Globus pallidus (tissue), 1 donor: ENCODE results near the gene KIAA1217.

ENCODE experiments used
- DNase-seq: peaks from one replicate; pipeline ENCODE4 v3.0.0-alpha.2; 2015; ENCODE audit warnings: low spot score

KIAA1217 gene

DNA sequence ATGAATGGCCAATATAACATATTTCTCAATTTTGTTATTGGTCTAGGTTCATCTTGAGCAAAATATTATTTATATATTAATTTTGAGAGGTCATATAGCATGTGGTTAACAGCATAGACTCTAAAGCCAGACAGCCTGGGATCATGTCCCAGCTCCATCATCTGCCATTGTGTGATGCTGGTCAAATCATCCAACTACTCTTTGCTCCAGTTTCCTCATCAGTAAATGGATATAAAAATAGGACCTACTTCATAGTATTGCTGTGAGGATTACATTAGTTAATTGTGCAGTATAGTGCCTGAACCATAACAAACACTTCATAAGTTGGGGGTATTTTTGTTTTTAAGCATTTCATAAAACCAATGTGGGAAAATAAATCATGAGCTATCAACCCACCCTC is 199.0 kb downstream of the KIAA1217 start:
- no peak for DNase-seq

DNA sequence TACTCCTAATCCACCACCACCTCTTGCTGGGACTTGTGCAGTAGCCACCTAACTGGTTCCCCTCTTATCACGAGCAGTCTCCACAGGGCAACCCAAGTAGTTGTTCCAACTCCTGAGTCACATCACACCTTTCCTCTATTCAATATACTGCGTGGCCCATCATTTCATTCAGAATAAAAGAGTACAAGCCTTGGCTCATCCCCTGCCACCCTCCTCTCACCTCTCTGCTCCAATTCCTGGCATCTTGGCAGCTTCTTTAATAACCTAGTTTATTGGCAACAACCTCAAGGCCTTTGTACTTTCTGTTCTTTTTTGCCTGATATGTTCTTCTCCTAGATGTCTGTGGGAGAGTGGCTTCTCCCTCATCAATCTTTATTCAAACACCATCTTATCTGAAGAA is 199.4 kb downstream of the KIAA1217 start:
- DNase-seq = no peak

DNA sequence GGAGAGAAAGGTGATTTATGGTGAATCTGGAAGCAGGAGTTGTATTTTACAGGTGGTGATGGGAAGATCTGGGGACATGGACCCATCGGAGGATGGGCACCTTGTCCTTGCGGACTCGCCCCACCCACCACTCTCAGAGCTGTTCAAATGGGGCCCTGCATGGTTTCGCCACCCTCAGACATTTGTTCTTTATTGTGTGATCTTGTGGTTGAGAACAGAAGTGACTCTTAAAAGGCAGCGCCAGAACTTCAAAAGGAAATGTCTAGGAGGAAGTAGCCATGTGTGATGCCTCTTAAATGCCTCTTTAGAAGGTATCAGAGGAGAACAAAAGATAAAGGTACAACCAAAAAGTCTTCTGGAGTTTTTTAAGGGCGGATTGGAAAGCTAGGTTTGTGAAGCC is 205.7 kb downstream of the KIAA1217 start:
- no peak for DNase-seq

DNA sequence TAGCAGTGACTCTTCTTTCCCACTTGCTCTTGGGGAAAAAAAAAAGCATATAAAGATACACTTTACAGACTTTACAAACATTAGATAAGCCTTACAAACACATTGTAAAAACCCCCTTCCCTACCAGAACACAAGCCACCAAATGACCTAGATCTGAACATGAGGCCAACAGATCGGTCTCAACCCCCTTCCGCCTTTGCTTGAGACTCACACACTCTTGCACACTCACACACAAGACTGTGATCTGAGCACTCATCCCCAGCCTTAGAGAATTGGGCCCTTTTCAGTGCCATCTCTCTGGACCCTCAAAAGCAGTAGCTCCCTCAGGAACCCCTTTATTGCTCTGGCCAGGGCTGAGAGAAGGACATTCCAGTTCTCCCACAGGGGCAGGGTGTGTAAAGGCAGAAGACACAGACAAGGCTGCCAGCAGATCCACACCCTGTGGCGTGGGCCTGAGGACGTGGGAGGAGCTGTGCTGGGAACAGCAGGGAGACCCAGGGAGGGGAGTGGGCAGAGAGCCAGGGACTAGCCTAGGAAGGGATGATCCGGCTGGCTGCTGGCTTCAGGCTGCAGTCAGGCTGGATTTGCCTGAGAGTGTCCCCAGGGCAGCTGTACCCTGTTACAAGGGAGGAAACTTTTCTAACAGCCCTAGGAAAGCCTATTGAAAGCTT is 206.7 kb downstream of the KIAA1217 start:
- peak; percentile 2 for DNase-seq

DNA sequence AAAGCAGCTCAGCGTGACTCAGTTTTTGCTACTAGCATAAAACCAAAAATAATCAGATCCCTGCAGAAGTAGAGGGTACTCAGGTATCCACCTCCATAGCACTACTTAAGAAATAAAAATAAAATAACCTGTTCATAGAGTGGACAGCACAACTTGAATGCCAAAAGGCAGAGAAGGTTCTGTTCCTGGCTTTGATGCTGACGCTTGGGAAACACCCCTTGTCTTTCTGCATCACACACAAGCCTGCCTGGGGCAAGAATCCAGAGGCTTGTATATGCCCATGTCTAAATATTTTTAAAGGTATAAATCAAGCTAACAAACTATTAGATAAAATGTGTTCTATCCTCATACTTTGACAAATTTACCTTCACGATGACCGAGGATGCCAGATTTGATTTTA is 207.3 kb downstream of the KIAA1217 start:
- DNase-seq = no peak

DNA sequence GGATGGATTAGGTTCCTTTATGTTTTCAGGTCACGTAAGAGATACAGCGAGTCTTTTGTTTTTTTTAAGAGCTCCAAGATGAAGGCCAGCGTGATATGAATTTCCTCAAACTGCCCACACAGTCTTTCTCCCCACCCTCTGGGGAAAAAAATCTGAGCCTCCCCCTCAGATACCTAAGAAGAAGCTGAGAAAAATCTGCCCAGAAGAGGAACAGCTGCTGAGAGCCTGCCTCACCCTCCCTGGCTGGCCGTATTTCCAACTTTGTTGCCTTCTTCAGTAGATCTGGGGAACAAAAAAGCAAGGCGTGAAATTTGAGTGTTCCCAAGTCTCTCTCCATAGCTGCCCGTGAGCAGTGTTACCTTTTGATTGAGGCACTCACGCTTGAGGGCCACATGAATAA is 208.1 kb downstream of the KIAA1217 start:
- DNase-seq = no peak

DNA sequence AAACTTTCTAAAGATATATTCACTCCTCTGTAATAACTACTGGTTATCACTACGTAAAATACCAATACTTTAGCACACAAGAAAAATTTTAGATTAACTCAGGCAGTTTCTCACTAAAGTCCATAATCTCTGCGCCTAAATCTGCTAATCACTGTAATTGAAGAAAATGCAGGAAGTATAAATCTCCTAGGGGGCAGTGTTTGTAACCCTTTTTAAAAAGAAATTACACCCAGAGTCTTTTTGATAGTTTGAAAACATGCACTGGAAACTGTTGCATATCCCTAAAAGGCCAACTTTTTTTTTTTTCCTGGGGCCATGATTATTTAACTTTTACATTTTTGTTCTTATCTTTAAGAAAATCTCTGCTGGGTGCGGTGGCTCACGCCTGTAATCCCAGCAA is 209.6 kb downstream of the KIAA1217 start:
- no peak for DNase-seq

DNA sequence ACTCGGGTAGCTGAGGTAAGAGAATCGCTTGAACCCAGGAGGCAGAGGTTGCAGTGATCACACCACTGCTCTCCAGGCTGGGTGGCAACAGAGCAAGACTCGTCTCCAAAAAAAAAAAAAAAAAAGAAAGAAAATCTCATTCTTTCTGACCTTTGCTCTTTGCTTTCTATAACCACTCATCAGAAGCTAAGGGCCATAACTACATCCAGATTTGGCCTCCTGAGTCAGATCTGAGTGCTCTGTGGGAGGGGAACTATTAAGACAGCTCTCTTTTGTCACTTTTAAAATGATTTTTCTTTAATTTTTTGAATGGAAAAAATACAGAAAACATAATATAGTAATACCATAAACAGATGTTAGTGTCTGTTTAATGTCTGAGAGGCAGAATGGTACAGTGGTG is 210.1 kb downstream of the KIAA1217 start:
- no peak for DNase-seq

DNA sequence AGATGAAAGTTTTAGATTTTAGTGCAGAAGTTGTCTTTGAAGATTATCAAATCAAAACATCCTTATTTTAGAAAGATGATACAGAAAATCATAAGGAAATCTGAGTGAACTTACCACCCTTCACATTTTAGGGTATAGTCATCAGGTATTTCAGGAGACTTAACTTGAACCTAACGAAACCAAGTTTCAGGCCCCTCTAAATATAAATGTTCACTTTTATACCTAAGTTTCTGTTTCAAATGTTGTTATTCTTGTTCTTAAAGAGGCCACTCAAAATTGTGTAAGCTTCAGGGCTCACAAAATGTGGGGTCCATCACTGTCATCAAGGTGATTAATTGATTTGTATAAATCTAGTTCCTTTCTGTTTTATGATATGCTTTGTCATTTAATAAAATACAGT is 216.2 kb downstream of the KIAA1217 start:
- no peak for DNase-seq

DNA sequence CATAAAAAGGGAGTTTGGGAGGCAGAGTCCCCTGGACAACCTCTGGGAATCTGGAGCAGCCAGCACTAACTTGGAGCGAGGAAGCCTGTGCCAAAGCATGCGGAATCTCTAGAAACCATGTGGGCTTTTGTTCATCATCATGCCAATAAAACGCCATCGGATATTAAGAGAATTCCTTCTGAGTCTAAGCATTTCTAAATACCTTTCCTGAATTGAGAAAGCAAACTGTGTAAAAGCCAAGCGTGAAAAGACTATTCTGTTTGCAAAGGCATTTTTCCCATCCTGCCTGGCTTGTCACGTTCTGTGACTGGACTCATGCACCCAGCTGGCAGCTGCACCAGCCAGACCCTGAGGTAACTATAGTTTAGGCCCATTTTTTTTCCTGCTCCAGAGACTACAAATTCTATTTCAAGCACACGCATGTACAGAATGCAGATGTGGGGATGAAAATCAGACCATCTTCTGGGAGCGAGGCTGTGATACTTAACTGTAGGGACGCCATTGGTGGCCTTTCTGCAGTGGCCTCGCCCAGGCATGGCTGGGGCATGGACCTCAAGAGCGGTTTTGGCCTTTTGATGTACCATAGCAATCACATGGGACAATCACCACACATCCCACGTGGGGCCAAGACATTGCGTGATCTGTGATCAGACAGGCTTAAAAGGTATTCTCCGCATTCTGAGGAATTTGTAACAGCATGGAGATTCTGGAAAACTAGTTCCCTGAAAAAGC is 218.9 kb downstream of the KIAA1217 start:
- no peak for DNase-seq

DNA sequence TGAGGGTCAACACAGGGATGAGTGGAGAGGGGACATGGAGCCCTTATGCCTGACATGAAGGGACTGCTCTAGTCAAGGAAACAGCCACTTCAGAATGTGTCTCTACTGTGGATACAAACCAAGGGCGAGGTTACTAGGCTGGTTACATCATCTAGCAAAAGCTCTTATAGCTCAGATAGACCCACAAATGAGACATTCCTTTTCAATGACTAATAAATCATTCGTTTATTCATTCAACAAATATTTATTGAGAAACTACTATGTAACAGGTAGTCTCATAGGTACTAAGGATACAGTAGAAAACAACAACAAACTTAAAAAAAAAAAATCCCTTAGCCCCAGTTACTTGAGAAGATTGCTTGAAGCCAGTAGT is 219.5 kb downstream of the KIAA1217 start:
- DNase-seq = no peak

DNA sequence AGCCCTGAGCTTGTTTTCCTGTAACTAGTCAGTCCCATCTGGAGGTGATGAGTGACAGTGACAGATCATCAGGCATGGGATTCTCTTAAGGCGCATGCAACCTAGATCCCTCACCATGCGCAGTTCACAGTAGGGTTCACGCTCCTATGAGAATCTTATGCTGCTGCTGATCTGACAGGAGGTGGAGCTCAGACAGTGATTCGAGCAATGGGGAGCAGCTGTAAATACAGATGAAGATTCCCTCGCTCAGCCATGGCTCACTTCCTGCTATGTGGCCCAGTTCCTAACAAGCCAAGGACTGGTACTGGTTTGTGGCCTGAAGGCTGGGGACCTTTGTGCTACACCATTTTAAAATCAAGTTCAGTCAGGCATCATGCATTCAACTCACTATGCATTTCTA is 221.7 kb downstream of the KIAA1217 start:
- DNase-seq = no peak

DNA sequence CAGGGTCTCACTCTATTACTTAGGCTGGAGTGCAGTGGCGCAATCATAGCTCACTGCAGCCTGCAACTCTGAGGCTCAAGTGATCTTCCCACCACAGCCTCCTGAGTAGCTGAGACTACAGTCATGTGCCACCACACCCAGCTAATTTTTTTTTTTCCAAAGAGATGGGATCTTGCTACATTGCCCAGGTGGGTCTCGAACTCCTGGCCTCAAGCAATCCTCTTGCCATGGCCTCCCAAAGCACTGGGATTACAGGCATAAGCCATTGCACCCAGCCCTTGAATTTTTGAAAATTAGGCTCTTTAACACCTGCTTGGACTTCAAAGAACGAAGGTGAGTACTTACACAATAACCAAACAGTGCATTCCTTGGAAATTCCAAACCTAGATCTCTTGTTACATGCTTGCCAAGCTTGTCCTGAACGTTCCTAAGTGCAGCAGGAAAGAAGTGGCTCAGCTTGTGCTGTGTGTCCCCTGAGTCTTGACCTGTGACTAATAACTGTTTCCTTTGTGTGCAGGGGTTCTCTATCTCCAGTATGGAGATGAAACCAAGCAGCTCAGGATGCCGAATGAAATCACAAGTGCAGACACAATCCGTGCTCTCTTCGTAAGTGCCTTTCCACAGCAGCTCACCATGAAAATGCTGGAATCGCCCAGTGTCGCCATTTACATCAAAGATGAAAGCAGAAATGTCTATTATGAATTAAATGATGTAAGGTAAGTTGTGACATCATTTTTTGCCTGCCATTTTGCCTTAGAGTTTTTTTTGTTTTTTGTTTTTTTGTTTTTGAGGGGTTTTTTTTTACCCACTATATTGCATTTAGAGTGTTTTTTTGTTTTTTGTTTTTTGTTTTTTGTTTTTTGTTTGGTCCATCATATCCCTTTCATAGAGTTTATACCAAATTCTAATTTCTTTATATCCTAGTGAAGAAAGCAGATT is 223.8 kb downstream of the KIAA1217 start:
- DNase-seq = no peak

DNA sequence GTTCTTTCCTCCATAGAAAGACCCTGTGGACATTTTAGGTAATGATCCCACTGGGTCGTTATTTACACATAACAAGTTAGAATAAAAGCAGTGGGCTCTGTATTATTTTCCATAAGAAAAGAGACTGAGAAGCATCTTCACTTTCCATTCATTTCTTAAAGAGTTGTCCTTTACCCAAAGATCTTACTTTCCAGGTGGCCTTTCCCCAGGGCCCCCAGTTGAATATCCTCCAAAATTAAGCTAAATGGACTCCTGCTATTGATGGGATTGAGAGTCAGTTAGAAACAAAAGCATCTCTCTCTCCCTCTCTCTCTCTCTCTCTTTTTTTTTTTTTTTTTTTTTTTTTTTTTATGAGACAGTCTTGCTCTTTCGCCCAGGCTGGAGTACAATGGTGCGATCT is 224.8 kb downstream of the KIAA1217 start:
- no peak for DNase-seq

DNA sequence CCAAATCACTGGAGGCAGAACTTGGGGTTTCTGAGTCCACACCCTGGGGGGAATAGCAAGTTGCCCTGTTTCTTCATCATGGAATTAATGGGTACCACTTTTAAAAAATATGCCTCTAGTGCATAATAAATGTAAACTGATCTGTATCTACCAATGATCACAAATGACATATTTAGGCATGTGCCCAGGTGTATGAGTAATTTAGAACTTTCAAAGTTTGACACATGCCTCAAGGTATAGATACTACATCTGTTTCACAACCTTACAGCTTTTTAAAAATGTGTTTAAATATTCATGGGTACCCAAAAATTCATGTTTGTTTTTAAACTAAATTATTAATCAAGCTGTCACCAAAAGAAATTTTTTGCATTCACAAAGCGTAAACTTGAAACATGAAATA is 226.0 kb downstream of the KIAA1217 start:
- DNase-seq = no peak

DNA sequence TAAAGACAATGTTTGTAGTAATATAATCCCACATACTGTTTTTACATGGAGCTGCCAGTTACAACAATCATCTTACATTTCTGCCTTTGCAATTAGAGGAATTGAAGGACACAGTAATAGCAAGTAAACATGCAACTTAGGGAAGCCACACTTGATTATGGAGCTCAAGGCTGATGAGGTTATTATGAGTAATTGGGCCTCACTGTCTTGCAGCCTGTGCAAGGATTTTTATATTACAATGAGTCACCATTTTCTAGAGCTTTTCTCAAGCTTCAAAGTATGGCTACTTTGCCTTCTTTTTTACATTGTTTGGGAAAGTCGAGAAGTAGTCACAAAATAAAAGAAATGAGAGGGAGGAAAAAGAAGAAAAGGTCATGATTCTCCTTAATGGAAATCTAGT is 226.4 kb downstream of the KIAA1217 start:
- no peak for DNase-seq

DNA sequence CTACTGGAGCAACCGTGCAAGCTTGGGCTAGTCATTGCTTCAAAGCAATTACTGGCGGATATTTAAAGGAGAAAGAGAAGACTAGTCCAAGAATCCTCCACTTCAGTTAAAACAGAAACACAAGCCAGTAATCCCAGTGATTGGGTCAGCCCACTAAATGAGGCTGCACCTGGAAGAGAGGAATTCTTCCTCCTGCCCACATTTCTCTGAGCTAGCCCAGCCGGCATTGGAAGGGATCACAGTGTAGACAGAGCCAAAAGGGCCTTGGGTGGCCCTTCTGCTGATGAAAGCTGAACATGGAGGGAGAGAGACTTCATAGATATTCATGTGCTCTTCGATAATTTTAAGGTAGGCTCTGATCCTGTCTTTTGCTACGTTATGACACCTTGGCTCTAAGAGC is 228.4 kb downstream of the KIAA1217 start:
- DNase-seq = no peak

DNA sequence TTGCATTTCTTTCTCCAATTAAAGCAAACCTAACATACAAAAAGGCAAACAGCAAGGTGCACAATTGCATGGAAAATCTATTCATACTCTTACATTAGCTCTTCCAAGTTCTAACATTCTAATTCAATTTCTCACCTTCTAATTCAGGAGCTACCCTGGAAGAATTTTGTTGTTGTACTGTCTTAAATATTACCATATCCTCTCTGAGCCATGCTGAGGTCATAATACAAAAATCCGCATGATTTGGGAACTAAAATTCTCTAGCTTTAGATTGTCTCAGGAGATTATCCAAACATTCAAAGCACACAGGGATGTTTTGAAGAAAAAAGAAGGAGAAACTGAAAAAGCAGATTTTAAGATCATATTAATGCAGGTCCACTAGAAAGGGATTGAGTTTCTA is 229.9 kb downstream of the KIAA1217 start:
- no peak for DNase-seq

DNA sequence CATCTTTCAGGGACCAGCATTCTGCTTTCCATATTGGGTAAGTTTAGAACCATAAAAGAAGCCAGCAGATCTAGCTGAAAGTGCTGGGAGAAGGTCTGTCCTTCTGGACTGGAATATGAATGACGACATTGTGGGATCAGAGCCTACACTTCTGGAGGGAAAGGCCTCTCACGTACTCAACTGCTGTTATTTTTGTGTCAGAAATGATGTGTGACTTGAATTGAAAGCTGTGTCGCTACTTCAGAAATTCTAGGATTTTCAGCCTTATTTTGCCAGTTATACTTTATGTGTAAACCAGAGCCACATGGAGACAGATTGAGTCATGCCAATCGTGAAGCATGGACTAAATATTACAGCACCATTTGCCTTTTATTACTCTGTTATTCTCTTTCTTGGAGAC is 231.0 kb downstream of the KIAA1217 start:
- DNase-seq = no peak

DNA sequence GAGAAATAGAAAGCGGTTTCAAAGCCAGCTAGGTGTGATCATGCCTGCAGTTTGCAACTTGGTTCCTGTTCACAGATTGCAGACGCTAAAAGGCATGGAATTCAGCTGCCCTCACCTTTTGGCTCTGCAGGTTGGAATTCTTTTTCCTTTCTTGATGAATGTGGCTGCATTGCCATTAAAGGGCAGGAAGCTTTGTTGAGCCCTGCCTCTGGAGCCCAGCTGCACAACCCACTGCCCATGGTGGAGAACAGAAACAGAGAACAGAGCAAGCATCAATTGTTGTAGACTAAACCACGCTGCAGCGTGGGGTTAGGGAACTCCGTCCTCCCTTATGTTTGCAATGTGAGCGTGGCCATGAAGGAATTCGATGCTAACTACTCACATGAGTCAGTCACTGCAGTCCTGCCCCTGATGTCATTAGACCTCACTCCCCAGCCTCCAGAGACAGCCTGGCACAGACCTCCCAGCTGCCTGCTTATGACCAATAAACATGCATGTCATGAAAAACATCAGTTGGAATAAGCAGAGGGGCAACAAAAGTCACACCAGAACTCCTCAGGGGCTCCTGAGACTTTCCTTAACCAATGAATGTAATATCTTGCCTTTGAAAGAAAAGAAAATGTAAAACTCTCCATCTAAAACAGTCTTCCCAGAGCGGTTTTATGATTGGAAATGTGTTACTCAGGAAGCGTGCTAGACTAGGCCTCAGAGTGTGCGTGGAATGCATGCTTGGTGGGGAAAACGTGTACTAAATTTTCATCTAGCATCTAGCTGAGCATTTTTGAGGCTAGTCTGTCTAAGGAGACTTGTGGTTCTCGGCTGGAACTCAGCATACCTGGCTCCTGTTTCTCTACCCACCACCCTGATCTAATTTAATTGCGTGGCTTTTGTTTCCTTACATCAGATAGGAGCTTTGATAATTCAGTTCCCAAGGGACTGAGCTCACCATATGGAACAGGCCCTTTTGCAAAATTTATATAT is 232.2 kb downstream of the KIAA1217 start:
- no peak for DNase-seq

DNA sequence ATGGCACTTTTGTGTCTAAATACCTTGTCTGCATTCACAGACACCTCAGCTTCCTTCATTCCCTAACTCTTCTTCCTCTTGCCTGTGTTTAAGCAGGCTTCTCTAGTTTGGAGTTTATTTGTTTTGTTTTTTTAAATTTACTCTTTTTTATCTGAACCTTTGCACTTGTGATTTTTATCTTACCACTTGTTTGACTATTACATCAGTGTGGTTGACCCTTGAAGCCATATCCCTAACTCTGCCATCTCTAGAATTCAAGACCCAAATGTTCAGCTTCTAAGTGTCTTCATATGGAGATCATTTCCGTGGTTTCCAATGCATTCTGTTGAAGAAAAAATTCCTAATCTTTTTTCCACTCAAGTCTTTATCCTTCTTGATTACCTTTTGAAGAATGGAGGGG is 233.3 kb downstream of the KIAA1217 start:
- no peak for DNase-seq
